Astrocyte (in vitro differentiated cells and primary cell): Measurements from ENCODE around the gene OPCML. TPM values are rescaled to one million over a fixed set of nuclear protein-coding genes. Genes with fewer than 3 reads are reported as not detected.

Experiments
- DNase-seq: peaks from one replicate; pipeline ENCODE4 v3.0.0-alpha.2; 2010; ENCODE audit warnings: low read depth
- FAIRE-seq: peaks from 2 replicates; lab custom pipeline; 2011; peaks lifted over from hg19 to GRCh38; lab: Jason Lieb, UNC
- H2AFZ ChIP-seq: 2 replicates; pipeline ENCODE4 v1.6.0; 2012; ENCODE audit warnings: low read depth, low read length, inconsistent platforms
- H3K27ac ChIP-seq: 2 replicates; pipeline ENCODE4 v1.5.1; 2011; ENCODE audit warnings: low read depth, low read length, inconsistent platforms
- H3K27me3 ChIP-seq: 2 replicates; pipeline ENCODE4 v1.6.0; 2011; ENCODE audit warnings: low read length, inconsistent platforms; ENCODE audit not compliant: insufficient read depth
- H3K36me3 ChIP-seq: 2 replicates; pipeline ENCODE4 v1.5.1; 2011; ENCODE audit warnings: low read length, inconsistent platforms; ENCODE audit not compliant: insufficient read depth
- H3K4me1 ChIP-seq: 2 replicates; pipeline ENCODE4 v1.5.1; 2011; ENCODE audit warnings: low read length, inconsistent platforms; ENCODE audit not compliant: insufficient read depth
- H3K4me2 ChIP-seq: 2 replicates; pipeline ENCODE4 v1.6.0; 2012; ENCODE audit warnings: low read length, inconsistent platforms
- H3K4me3 ChIP-seq: 2 replicates; pipeline ENCODE4 v1.5.1; 2011; ENCODE audit warnings: low read depth, mild to moderate bottlenecking, low read length, inconsistent platforms; ENCODE audit not compliant: insufficient read depth
- H3K79me2 ChIP-seq: 2 replicates; pipeline ENCODE4 v1.6.0; 2012; ENCODE audit warnings: mild to moderate bottlenecking, low read length, inconsistent platforms; ENCODE audit not compliant: insufficient read depth
- H3K9ac ChIP-seq: 2 replicates; pipeline ENCODE4 v1.6.0; 2012; ENCODE audit warnings: mild to moderate bottlenecking, low read length, inconsistent platforms
- H3K9me3 ChIP-seq: 2 replicates; pipeline ENCODE4 v1.5.1; 2012; ENCODE audit warnings: low read depth, mild to moderate bottlenecking, low read length, inconsistent platforms; ENCODE audit not compliant: insufficient read depth
- H4K20me1 ChIP-seq: 2 replicates; pipeline ENCODE4 v1.6.0; 2012; ENCODE audit warnings: low read length, inconsistent platforms; ENCODE audit not compliant: insufficient read depth
- H3K27ac Mint-ChIP-seq: one replicate; pipeline ENCODE4 v1.8.0; 2021; ENCODE audit warnings: mild to moderate bottlenecking, mixed read lengths; ENCODE audit not compliant: unreplicated experiment
- H3K27me3 Mint-ChIP-seq: one replicate; pipeline ENCODE4 v1.8.0; 2021; ENCODE audit warnings: low read depth, mixed read lengths; ENCODE audit not compliant: unreplicated experiment
- H3K36me3 Mint-ChIP-seq: one replicate; pipeline ENCODE4 v1.8.0; 2021; ENCODE audit warnings: low read depth, mixed read lengths; ENCODE audit not compliant: unreplicated experiment
- H3K4me1 Mint-ChIP-seq: one replicate; pipeline ENCODE4 v1.8.0; 2021; ENCODE audit warnings: low read depth, mixed read lengths; ENCODE audit not compliant: unreplicated experiment
- H3K4me3 Mint-ChIP-seq: one replicate; pipeline ENCODE4 v1.8.0; 2021; ENCODE audit warnings: mild to moderate bottlenecking, moderate library complexity, mixed read lengths; ENCODE audit not compliant: unreplicated experiment
- H3K9me3 Mint-ChIP-seq: one replicate; pipeline ENCODE4 v1.8.0; 2021; ENCODE audit warnings: mild to moderate bottlenecking, mixed read lengths; ENCODE audit not compliant: unreplicated experiment
- EZH2 ChIP-seq: IDR thresholded peaks from 2 replicates; pipeline ENCODE4 v1.6.1; 2012; ENCODE audit warnings: mild to moderate bottlenecking, low read length, inconsistent platforms; ENCODE audit not compliant: insufficient read depth
- total RNA-seq: library from RNA; stranded (reverse); gene quantifications from 2 replicates; pipeline ENCODE4 v1.2.1, GENCODE V29; 2021
- TF ChIP-seq, protein P1 (sequence below): IDR thresholded peaks from 2 replicates; pipeline ENCODE4 v1.5.1; 2011; ENCODE audit warnings: low read depth, mild to moderate bottlenecking, inconsistent platforms, low read length, moderate library complexity; ENCODE audit not compliant: insufficient read depth

Gene OPCML
- total RNA-seq, 1 donor from 2014 or later, result 7.9 TPM

DNA sequence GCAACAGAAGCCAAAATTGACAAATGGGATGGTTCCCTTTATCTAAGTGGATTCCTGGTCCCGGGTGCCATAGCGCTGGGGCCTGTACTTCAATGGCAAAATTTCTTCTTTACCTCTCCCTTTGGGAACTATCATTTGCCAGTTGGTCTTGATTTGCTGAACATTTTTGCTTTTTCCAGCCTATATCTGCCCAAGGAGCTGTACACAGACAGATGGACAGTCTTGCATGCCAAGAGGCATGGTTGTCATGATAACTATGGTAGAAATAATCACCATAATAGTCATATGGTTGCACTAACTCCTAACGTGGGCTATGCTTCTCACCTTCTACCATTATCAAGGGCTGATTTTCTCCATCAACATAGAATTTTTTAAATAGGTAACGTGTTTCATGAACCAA is 1030.9 kb downstream of the OPCML start:
- Histone ChIP-seq H3K79me2 (no peaks in the 10 kb centered on the region), H3K36me3 (no peaks in the 10 kb centered on the region), H3K9ac (no peak overlapping the region), H3K9me3 (no peaks in the 10 kb centered on the region), H4K20me1 (no peaks in the 10 kb centered on the region), H3K27ac (no peak overlapping the region), H3K4me2 (no peak overlapping the region), H2AFZ (no peak overlapping the region), H3K27me3 (no peaks in the 10 kb centered on the region), H3K4me3 (no peak overlapping the region), H3K4me1 (no peaks in the 10 kb centered on the region)
- TF ChIP-seq, protein P1, sequence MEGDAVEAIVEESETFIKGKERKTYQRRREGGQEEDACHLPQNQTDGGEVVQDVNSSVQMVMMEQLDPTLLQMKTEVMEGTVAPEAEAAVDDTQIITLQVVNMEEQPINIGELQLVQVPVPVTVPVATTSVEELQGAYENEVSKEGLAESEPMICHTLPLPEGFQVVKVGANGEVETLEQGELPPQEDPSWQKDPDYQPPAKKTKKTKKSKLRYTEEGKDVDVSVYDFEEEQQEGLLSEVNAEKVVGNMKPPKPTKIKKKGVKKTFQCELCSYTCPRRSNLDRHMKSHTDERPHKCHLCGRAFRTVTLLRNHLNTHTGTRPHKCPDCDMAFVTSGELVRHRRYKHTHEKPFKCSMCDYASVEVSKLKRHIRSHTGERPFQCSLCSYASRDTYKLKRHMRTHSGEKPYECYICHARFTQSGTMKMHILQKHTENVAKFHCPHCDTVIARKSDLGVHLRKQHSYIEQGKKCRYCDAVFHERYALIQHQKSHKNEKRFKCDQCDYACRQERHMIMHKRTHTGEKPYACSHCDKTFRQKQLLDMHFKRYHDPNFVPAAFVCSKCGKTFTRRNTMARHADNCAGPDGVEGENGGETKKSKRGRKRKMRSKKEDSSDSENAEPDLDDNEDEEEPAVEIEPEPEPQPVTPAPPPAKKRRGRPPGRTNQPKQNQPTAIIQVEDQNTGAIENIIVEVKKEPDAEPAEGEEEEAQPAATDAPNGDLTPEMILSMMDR, result no peak
- no peak for TF ChIP-seq EZH2
- Mint-ChIP-seq H3K36me3 (no peaks in the 10 kb centered on the region), H3K27ac (no peak overlapping the region), H3K4me1 (peaks cover 8% of the 10 kb centered on the region), H3K27me3 (peaks cover 9% of the 10 kb centered on the region), H3K9me3 (no peaks in the 10 kb centered on the region), H3K4me3 (no peak overlapping the region)
- DNase-seq (no peak), FAIRE-seq (no peak)

DNA sequence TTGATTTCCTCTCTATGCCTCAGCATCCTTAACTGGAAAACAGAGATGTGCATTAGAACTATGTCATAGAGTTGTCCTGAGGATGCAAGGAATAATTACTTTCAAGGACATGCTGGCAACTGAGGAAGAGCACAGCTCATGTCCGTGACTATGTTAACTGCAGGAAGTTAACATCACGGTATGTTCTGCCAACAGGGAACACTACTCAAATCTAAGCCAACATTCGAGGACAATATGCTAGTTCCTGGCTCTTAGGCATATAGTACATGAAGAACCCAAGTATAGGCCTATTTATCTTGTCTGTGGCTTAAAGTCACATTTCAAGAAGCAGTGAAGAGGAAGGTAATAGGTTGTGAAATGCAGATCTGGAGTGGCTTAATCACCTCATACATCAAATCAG is 1032.6 kb downstream of the OPCML start:
- Histone ChIP-seq H3K4me1 (no peaks in the 10 kb centered on the region), H3K4me2 (no peak overlapping the region), H3K79me2 (no peaks in the 10 kb centered on the region), H2AFZ (no peak overlapping the region), H4K20me1 (no peaks in the 10 kb centered on the region), H3K27me3 (no peaks in the 10 kb centered on the region), H3K27ac (no peak overlapping the region), H3K9ac (no peak overlapping the region), H3K4me3 (no peak overlapping the region), H3K9me3 (no peaks in the 10 kb centered on the region), H3K36me3 (no peaks in the 10 kb centered on the region)
- no peak for FAIRE-seq
- no peak for DNase-seq
- H3K9me3 Mint-ChIP-seq, result no peaks in the 10 kb centered on the region
- no peak overlapping the region for H3K27ac Mint-ChIP-seq
- peaks cover 9% of the 10 kb centered on the region for H3K27me3 Mint-ChIP-seq
- no peaks in the 10 kb centered on the region for H3K4me1 Mint-ChIP-seq
- H3K4me3 Mint-ChIP-seq, result no peak overlapping the region
- no peaks in the 10 kb centered on the region for H3K36me3 Mint-ChIP-seq
- TF ChIP-seq, protein P1, result no peak
- no peak for TF ChIP-seq EZH2

DNA sequence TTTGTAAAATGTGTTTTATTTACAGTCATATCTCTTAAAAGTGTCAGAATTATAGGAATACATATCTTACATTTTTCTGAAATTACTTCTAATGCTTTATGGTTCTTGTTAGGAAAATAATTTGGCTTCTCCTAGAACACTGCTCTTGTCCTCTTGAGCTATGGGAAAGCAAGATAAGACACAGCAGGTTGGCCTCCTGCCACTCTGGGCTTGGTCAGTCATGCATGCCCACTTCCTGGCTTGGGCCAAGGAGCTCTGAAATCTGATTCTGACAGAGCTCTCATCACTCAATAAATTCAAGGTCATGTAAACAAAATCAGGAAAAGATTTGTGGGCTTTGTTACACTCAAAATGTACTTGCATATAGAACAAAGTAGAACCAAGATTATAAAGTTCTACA is 1036.0 kb downstream of the OPCML start:
- Histone ChIP-seq H3K9ac (no peak overlapping the region), H3K27ac (no peak overlapping the region), H3K4me2 (no peak overlapping the region), H3K27me3 (no peaks in the 10 kb centered on the region), H3K79me2 (no peaks in the 10 kb centered on the region), H3K36me3 (no peaks in the 10 kb centered on the region), H3K9me3 (no peaks in the 10 kb centered on the region), H4K20me1 (no peaks in the 10 kb centered on the region), H3K4me1 (no peaks in the 10 kb centered on the region), H2AFZ (no peak overlapping the region), H3K4me3 (no peak overlapping the region)
- H3K27ac Mint-ChIP-seq, result no peak overlapping the region
- DNase-seq, result peak; percentile 51
- TF ChIP-seq, protein P1, result no peak
- TF ChIP-seq EZH2, result no peak
- peaks cover under 1% of the 10 kb centered on the region for H3K4me1 Mint-ChIP-seq
- no peaks in the 10 kb centered on the region for H3K27me3 Mint-ChIP-seq
- H3K36me3 Mint-ChIP-seq, result no peaks in the 10 kb centered on the region
- H3K9me3 Mint-ChIP-seq, result no peaks in the 10 kb centered on the region
- FAIRE-seq, result no peak
- no peak overlapping the region for H3K4me3 Mint-ChIP-seq
